ENCODE results near the gene IER3IP1.

GRCh38 chr18:47172476-47172875, 3.7 kb downstream of the IER3IP1 start:
- TF ChIP-seq CC2D1A (CRISPR knock-in tag; IDR thresholded peaks at IDR 0.05), result no peak
- TF ChIP-seq ZNF563 (CRISPR knock-in tag; IDR thresholded peaks at IDR 0.05), result no peak
- TF ChIP-seq ZNF343 (CRISPR knock-in tag; IDR thresholded peaks at IDR 0.05), result no peak
- TF ChIP-seq ZFP36 (IDR thresholded peaks at IDR 0.05; ENCODE audit: borderline replicate concordance, low read depth, low read length, partially characterized antibody), result no peak
- no peak for TF ChIP-seq MLXIP (CRISPR knock-in tag; IDR thresholded peaks at IDR 0.05; ENCODE audit: borderline replicate concordance)
- no peak for TF ChIP-seq ZNF589 (CRISPR knock-in tag; conservative IDR thresholded peaks at IDR 0.05)
- no peak for TF ChIP-seq ZNF275 (CRISPR knock-in tag; IDR thresholded peaks at IDR 0.05; ENCODE audit: borderline replicate concordance)
- no peak for TF ChIP-seq GABPA (IDR thresholded peaks at IDR 0.05; ENCODE audit: low read depth, low read length)
- TF ChIP-seq GABPA (CRISPR knock-in tag; IDR thresholded peaks at IDR 0.05; ENCODE audit: low read depth), result no peak
- TF ChIP-seq MXD4 (CRISPR knock-in tag; IDR thresholded peaks at IDR 0.05), result no peak
- no peak for TF ChIP-seq HDAC6 (IDR thresholded peaks at IDR 0.05; ENCODE audit: low read depth, low read length)
- TF ChIP-seq CTCF (CRISPR knock-in tag; IDR thresholded peaks at IDR 0.05), result no peak
